H1 (cell line): ENCODE data around the gene TRIM24. TPM values are rescaled to one million over a fixed set of nuclear protein-coding genes. Genes with fewer than 3 reads are reported as not detected.

Experiments
- CTCF ChIA-PET: fragments of 300-600 bp; sonication (Branson Sonifier 250); formaldehyde crosslinking; loops from one replicate; lab custom pipeline; 2021; ENCODE audit not compliant: partially characterized antibody; lab: Charles Lee
- POLR2A ChIA-PET: fragments of 300-600 bp; sonication (Branson Sonifier 250); formaldehyde crosslinking; loops from one replicate; lab custom pipeline; 2021; ENCODE audit warnings: inconsistent platforms; ENCODE audit not compliant: partially characterized antibody; lab: Charles Lee
- DNase-seq, 2 experiments: peaks; one replicate each; pipeline versions ENCODE4 v3.0.0 to v3.0.0-alpha.2; 2010 to 2022; ENCODE audit warnings: low spot score in 2 of 2, low read depth in 1 of 2, mixed read lengths in 1 of 2
- FAIRE-seq: peaks from 2 replicates; lab custom pipeline; 2011; peaks lifted over from hg19 to GRCh38; lab: Jason Lieb, UNC
- H2AFZ ChIP-seq: 2 replicates; pipeline ENCODE4 v1.8.1; 2012; ENCODE audit warnings: low read length, inconsistent platforms
- H2AK5ac ChIP-seq: 2 replicates; pipeline ENCODE4 v1.6.1; 2013; ENCODE audit warnings: low read depth, low read length
- H2BK120ac ChIP-seq: replicated peaks from 2 replicates; pipeline ENCODE3; 2013; ENCODE audit warnings: low read depth, low read length, inconsistent platforms
- H2BK12ac ChIP-seq: 2 replicates; pipeline ENCODE4 v1.6.1; 2013; ENCODE audit warnings: low read depth, low read length
- H2BK15ac ChIP-seq: 2 replicates; pipeline ENCODE4 v1.6.1; 2013; ENCODE audit warnings: low read length
- H2BK20ac ChIP-seq: 2 replicates; pipeline ENCODE4 v1.6.1; 2013; ENCODE audit warnings: low read length
- H2BK5ac ChIP-seq: 2 replicates; pipeline ENCODE4 v1.6.1; 2013; ENCODE audit warnings: low read depth, low read length
- H3K14ac ChIP-seq: 2 replicates; pipeline ENCODE4 v1.6.1; 2013; ENCODE audit warnings: inconsistent platforms; ENCODE audit not compliant: insufficient read length
- H3K18ac ChIP-seq: 2 replicates; pipeline ENCODE4 v1.6.1; 2013; ENCODE audit warnings: low read length; ENCODE audit errors: extremely low read depth
- H3K23ac ChIP-seq: 2 replicates; pipeline ENCODE4 v1.6.1; 2013; ENCODE audit warnings: inconsistent platforms; ENCODE audit not compliant: insufficient read length
- H3K23me2 ChIP-seq: 2 replicates; pipeline ENCODE4 v1.6.1; 2013; ENCODE audit warnings: low read depth, low read length
- H3K27ac ChIP-seq: 2 replicates; pipeline ENCODE4 v1.6.1; 2011; ENCODE audit warnings: low read depth, low read length, inconsistent platforms
- H3K27me3 ChIP-seq, 4 experiments: replicated peaks in 1 of 4; 1 replicate in 1 of 4; 2 replicates in 3 of 4; pipeline versions ENCODE4 v1.6.1 to v1.8.1; 2011 to 2013; ENCODE audit warnings: low read length in 3 of 4, mild to moderate bottlenecking in 3 of 4, inconsistent platforms in 2 of 4, mixed read lengths in 2 of 4, moderate library complexity in 1 of 4; ENCODE audit not compliant: control insufficient read depth in 3 of 4, insufficient read depth in 3 of 4; ENCODE audit errors: extremely low read depth in 1 of 4
- H3K36me3 ChIP-seq, 4 experiments: 2 replicates each; pipeline versions ENCODE4 v1.6.1 to v1.8.1; 2011 to 2013; ENCODE audit warnings: mild to moderate bottlenecking in 4 of 4, low read length in 3 of 4, moderate library complexity in 2 of 4, control low read depth in 1 of 4, inconsistent platforms in 1 of 4; ENCODE audit not compliant: insufficient read depth in 4 of 4, control insufficient read depth in 2 of 4
- H3K4ac ChIP-seq: replicated peaks from 2 replicates; pipeline ENCODE3; 2013; ENCODE audit warnings: low read length, low read depth, mixed read lengths, inconsistent platforms; ENCODE audit not compliant: insufficient read length
- H3K4me1 ChIP-seq, 4 experiments: replicated peaks in 1 of 4; 1 replicate in 1 of 4; 2 replicates in 3 of 4; pipeline versions ENCODE4 v1.6.1 to v1.8.1; 2011 to 2013; ENCODE audit warnings: low read length in 3 of 4, inconsistent platforms in 2 of 4, mixed read lengths in 1 of 4; ENCODE audit not compliant: insufficient read depth in 4 of 4, control insufficient read depth in 3 of 4
- H3K4me2 ChIP-seq, 2 experiments: 2 replicates each; pipeline versions ENCODE4 v1.6.1 to v1.8.1; 2011 to 2013; ENCODE audit warnings: low read depth in 2 of 2, low read length in 2 of 2, control low read depth in 1 of 2, inconsistent platforms in 1 of 2, mild to moderate bottlenecking in 1 of 2; ENCODE audit not compliant: insufficient read depth in 1 of 2
- H3K4me3 ChIP-seq, 4 experiments: fragments of 200-600, 300-600 bp in 1 of 4; sonication (generic), shearing (Covaris generic), sonication (Bioruptor Twin) in 1 of 4; 2 replicates each; pipeline versions ENCODE4 v1.5.1 to v1.8.1; 2011 to 2016; ENCODE audit warnings: low read length in 4 of 4, low read depth in 3 of 4, control low read depth in 2 of 4, inconsistent platforms in 2 of 4, mild to moderate bottlenecking in 2 of 4, mixed read lengths in 1 of 4, moderate library complexity in 1 of 4; ENCODE audit not compliant: insufficient read depth in 2 of 4; ENCODE audit errors: extremely low read depth in 1 of 4
- H3K56ac ChIP-seq: replicated peaks from 2 replicates; pipeline ENCODE3; 2013; ENCODE audit warnings: low read depth, mild to moderate bottlenecking, mixed read lengths, low read length, inconsistent platforms; ENCODE audit not compliant: insufficient read length
- H3K79me1 ChIP-seq: 2 replicates; pipeline ENCODE4 v1.6.1; 2013; ENCODE audit warnings: low read depth, low read length, control low read depth
- H3K79me2 ChIP-seq, 2 experiments: 2 replicates each; pipeline versions ENCODE4 v1.6.1 to v1.8.1; 2012 to 2013; ENCODE audit warnings: low read length in 2 of 2, mild to moderate bottlenecking in 2 of 2, inconsistent platforms in 1 of 2; ENCODE audit not compliant: insufficient read depth in 2 of 2, control insufficient read depth in 1 of 2
- H3K9ac ChIP-seq, 4 experiments: replicated peaks in 1 of 4; 1 replicate in 1 of 4; 2 replicates in 3 of 4; pipeline versions ENCODE4 v1.6.1 to v1.8.1; 2011 to 2013; ENCODE audit warnings: low read depth in 3 of 4, low read length in 3 of 4, control low read depth in 2 of 4, mild to moderate bottlenecking in 2 of 4, moderate library complexity in 2 of 4, inconsistent platforms in 1 of 4; ENCODE audit errors: extremely low read depth in 1 of 4
- H3K9me3 ChIP-seq, 2 experiments: 2 replicates each; pipeline versions ENCODE4 v1.6.1 to v1.8.1; 2012 to 2013; ENCODE audit warnings: mild to moderate bottlenecking in 2 of 2, moderate library complexity in 2 of 2, control low read depth in 1 of 2, inconsistent platforms in 1 of 2, low read depth in 1 of 2, low read length in 1 of 2, mixed read lengths in 1 of 2; ENCODE audit not compliant: insufficient read depth in 2 of 2
- H4K20me1 ChIP-seq, 2 experiments: replicated peaks in 1 of 2; 2 replicates each; pipeline versions ENCODE3 to v1.8.1; 2011 to 2013; ENCODE audit warnings: inconsistent platforms in 2 of 2, low read length in 2 of 2, mild to moderate bottlenecking in 1 of 2; ENCODE audit not compliant: insufficient read depth in 2 of 2, control insufficient read depth in 1 of 2
- H4K5ac ChIP-seq: 2 replicates; pipeline ENCODE4 v1.6.1; 2013; ENCODE audit warnings: low read length, low read depth, mixed read lengths, inconsistent platforms; ENCODE audit not compliant: insufficient read length
- H4K8ac ChIP-seq: 2 replicates; pipeline ENCODE4 v1.8.0; 2013; ENCODE audit warnings: mild to moderate bottlenecking, moderate library complexity, low read length, inconsistent platforms; ENCODE audit not compliant: insufficient read depth; ENCODE audit errors: extremely low read depth
- H4K91ac ChIP-seq: replicated peaks from 2 replicates; pipeline ENCODE3; 2013; ENCODE audit warnings: low read length, mixed read lengths, inconsistent platforms; ENCODE audit not compliant: insufficient read length
- BRCA1 ChIP-seq: IDR thresholded peaks from 2 replicates; pipeline ENCODE4 v1.6.1; 2012; ENCODE audit warnings: low read depth, low read length, improper control_type of control experiment
- CHD1 ChIP-seq: IDR thresholded peaks from 2 replicates; pipeline ENCODE4 v1.6.1; 2012; ENCODE audit warnings: low read depth, low read length, improper control_type of control experiment
- SIX5 ChIP-seq: IDR thresholded peaks from 2 replicates; pipeline ENCODE4 v1.6.1; 2011; ENCODE audit warnings: mild to moderate bottlenecking, low read depth, low read length
- WGBS, 2 experiments: shearing (Covaris generic) in 1 of 2; methylation state at CpG; one replicate each; pipeline versions ENCODE4 v1.1.6 to v1.1.7; 2013 to 2015; ENCODE audit warnings: low lambda C conversion rate in 2 of 2, mixed read lengths in 2 of 2, inconsistent platforms in 1 of 2, low coverage in 1 of 2, missing lambda C conversion rate in 1 of 2; ENCODE audit not compliant: insufficient replicate concordance in 2 of 2, insufficient coverage in 1 of 2, insufficient read length in 1 of 2; ENCODE audit errors: extremely low coverage in 1 of 2, missing lambda C conversion rate in 1 of 2; 5-methylcytosine and 5-hydroxymethylcytosine counted together
- polyA plus RNA-seq, 7 experiments: library from polyadenylated mRNA; depleted of rRNA in 3 of 7; stranded (reverse) in 5 of 7; unstranded in 2 of 7; fragments of >200 nt in 5 of 7; fragments of 200-250 nt in 2 of 7; gene quantifications; 1 replicate in 5 of 7; 2 replicates in 1 of 7; 4 replicates in 1 of 7; pipeline versions ENCODE4 v1.2.1 to v1.2.3, GENCODE V29; 2011 to 2013; ENCODE audit warnings: missing spikeins in 2 of 7, mixed read lengths in 2 of 7
- total RNA-seq: library from RNA; stranded (reverse); fragmentation: NEBNext Ultra II Directional; extraction: Animal tissue kit (Norgen Biotek cat#: 25700); gene quantifications from 2 replicates; pipeline ENCODE4 v1.2.1, GENCODE V29; 2021

Gene TRIM24
- total and polyA plus RNA-seq, 2 of the 8 experiments (the other 6 are each of a cell fraction or from before 2014, with no cell fraction given): 67.6 to 149 TPM

- Histone ChIP-seq H3K23ac (no peak overlapping the region), H2BK120ac (no peak overlapping the region), H2AFZ (no peak overlapping the region), H2BK12ac (no peak overlapping the region), H4K8ac (no peak overlapping the region), H3K27me3 (no peaks in the 10 kb centered on the region), H3K4me3 (no peak overlapping the region), H3K14ac (no peak overlapping the region), H3K79me1 (no peaks in the 10 kb centered on the region), H2BK5ac (no peak overlapping the region), H3K56ac (no peak overlapping the region), H3K9ac (no peak overlapping the region), H2BK20ac (no peak overlapping the region), H2BK15ac (no peak overlapping the region), H3K27ac (no peak overlapping the region), H3K36me3 (peaks cover 0 to 31% (median 3%) of the 10 kb centered on the region in 4 experiments; a peak in 4 of 8 replicates), H4K91ac (no peak overlapping the region), H2AK5ac (no peak overlapping the region), H3K23me2 (no peaks in the 10 kb centered on the region), H3K4ac (no peak overlapping the region), H3K4me2 (no peak overlapping the region), H3K79me2 (peaks cover 73 to 100% of the 10 kb centered on the region in 2 experiments), H3K9me3 (no peaks in the 10 kb centered on the region), H3K4me1 (peaks cover 0 to 8% (median 1%) of the 10 kb centered on the region in 4 experiments; a peak in 2 of 7 replicates), H4K20me1 (peaks cover 33 to 40% of the 10 kb centered on the region in 2 experiments), H4K5ac (no peak overlapping the region), H3K18ac (no peak overlapping the region)
- DNase-seq (no peak), FAIRE-seq (no peak)
- 92% methylated on average over 1 of the region's 1 CpG; no CpG with 5 or more reads in 1 of the 2 experiments for WGBS, 2 experiments
- ChIA-PET POLR2A (interaction anchor here (1.3 kb wide), 1 partner anchor 36 kb away, joined by 3 read pairs; the partner anchor contains the start of gene TRIM24), CTCF (interaction anchor here (0.5 kb wide), 1 partner anchor 553 kb away, joined by 3 read pairs; no protein-coding TSS in a partner anchor)
- TF ChIP-seq SIX5 (no peak), BRCA1 (no peak), CHD1 (no peak)
Observed at GRCh38 chr7:138495485-138495884, 35.4 kb downstream of the TRIM24 start.
